Spleen (tissue), 7 donors: ENCODE data around the gene TRPM2.
"Not testable (repeated sequence)": the region's sequence is repeated elsewhere in the genome, so short reads cannot be mapped to it uniquely, and the experiment has no call there.

Source experiments
- CTCF ChIP-seq, 11 experiments: fragments of 200-600 bp in 7 of 11; fragments of 450-650 bp in 4 of 11; sonication (generic) in 4 of 11; IDR thresholded peaks in 8 of 11; conservative IDR thresholded peaks in 3 of 11; 1 replicate in 7 of 11; 2 replicates in 4 of 11; pipeline versions ENCODE4 v1.4.0 to v1.8.0; 2016 to 2021; ENCODE audit warnings: antibody characterized with exemption in 11 of 11, inconsistent platforms in 4 of 11, mild to moderate bottlenecking in 1 of 11
- POLR2A ChIP-seq, 3 donors: fragments of 450-650 bp; IDR thresholded peaks; one replicate each; pipeline ENCODE4 v1.5.1; 2017; ENCODE audit warnings: antibody characterized with exemption in 3 of 3, mild to moderate bottlenecking in 1 of 3
- POLR2AphosphoS5 ChIP-seq, 3 donors: sonication (generic); formaldehyde crosslinking; IDR thresholded peaks; one replicate each; pipeline ENCODE4 v1.5.1; 2017; ENCODE audit warnings: antibody characterized with exemption in 3 of 3
- donor health status: DM: no; HTN: no; CAD: no; lungs with moderate emphysema.
- donor health status: DM: no; HTN: no; CAD: no.
- donor health status: DM: no; HTN: no; CAD: no.

DNA sequence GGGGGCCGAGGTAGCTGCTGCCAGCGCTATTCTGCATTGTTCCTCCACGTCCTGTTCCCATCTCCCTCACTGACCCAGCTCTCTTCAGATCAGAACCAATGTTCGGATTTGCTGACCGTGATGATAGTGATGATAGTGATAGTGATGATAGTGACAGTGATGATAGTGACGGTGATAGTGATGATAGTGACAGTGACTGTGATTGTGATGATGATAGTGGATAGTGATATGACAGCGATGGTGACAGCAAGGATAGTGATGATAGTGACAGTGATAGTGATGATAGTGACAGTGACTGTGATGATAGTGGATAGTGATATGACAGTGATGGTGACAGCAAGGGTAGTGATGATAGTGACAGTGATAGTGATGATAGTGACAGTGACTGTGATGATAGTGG, 51.1 kb downstream of the TRPM2 start:
- TF ChIP-seq CTCF (IDR thresholded peaks at IDR 0.05 in 8 of 11, conservative IDR thresholded peaks at IDR 0.05 in 3 of 11); POLR2A (IDR thresholded peaks at IDR 0.05); POLR2AphosphoS5 (IDR thresholded peaks at IDR 0.05): not testable (repeated sequence)
